Measurements from ENCODE around the gene ABHD18.
"Not testable (repeated sequence)": the region's sequence is repeated elsewhere in the genome, so short reads cannot be mapped to it uniquely, and the experiment has no call there.

Gene ABHD18

GRCh38 chr4:127995776-127996175, 30.6 kb downstream of the ABHD18 start:
- no peak for DNase-seq

GRCh38 chr4:127996521-127996920, 31.3 kb downstream of the ABHD18 start:
- not testable (repeated sequence) for DNase-seq

GRCh38 chr4:127997534-127998388, 32.6 kb downstream of the ABHD18 start:
- DNase-seq = no peak

GRCh38 chr4:128006592-128006991, 41.4 kb downstream of the ABHD18 start:
- no peak for DNase-seq

- no peak for DNase-seq
Observed at GRCh38 chr4:128009428-128009827, 44.2 kb downstream of the ABHD18 start.

GRCh38 chr4:128025319-128025718, 60.1 kb downstream of the ABHD18 start:
- no peak for DNase-seq

- DNase-seq = no peak
Observed at GRCh38 chr4:128029907-128030306, 64.7 kb downstream of the ABHD18 start.

GRCh38 chr4:128031756-128032384, 66.7 kb downstream of the ABHD18 start:
- no peak for DNase-seq

GRCh38 chr4:128039568-128039967, 74.4 kb downstream of the ABHD18 start:
- no peak for DNase-seq

GRCh38 chr4:128047019-128047418, 81.8 kb downstream of the ABHD18 start:
- not testable (repeated sequence) for DNase-seq

GRCh38 chr4:128047514-128047913, 82.3 kb downstream of the ABHD18 start:
- DNase-seq = not testable (repeated sequence)

- DNase-seq = not testable (repeated sequence)
Observed at GRCh38 chr4:128051229-128051628, 86.0 kb downstream of the ABHD18 start.

- not testable (repeated sequence) for DNase-seq
Observed at GRCh38 chr4:128054907-128055306, 89.7 kb downstream of the ABHD18 start.

- not testable (repeated sequence) for DNase-seq
Observed at GRCh38 chr4:128055441-128056206, 90.4 kb downstream of the ABHD18 start.

GRCh38 chr4:128056396-128056795, 91.2 kb downstream of the ABHD18 start:
- no peak for DNase-seq

GRCh38 chr4:128060121-128060698, 95.0 kb downstream of the ABHD18 start:
- DNase-seq = peak; percentile 23

GRCh38 chr4:128060699-128061565, 95.7 kb downstream of the ABHD18 start, which contains the start of gene LARP1B:
TSS of gene LARP1B (plus strand) at chr4:128061312. CDS start at chr4:128074952, 13,640 bp downstream.
- peak; percentile 96 for DNase-seq

GRCh38 chr4:128061566-128062536, 96.6 kb downstream of the ABHD18 start:
- DNase-seq = peak; percentile 68

- DNase-seq = not testable (repeated sequence)
Observed at GRCh38 chr4:128066453-128066820, 101.2 kb downstream of the ABHD18 start.

- DNase-seq = no peak
Observed at GRCh38 chr4:128068918-128069317, 103.7 kb downstream of the ABHD18 start.

- DNase-seq = no peak
Observed at GRCh38 chr4:128076464-128076863, 111.3 kb downstream of the ABHD18 start.
